ENCODE results near the gene CCDC174.

GRCh38 chr3:14676881-14677280 is 25.3 kb downstream of the CCDC174 start:
- TF ChIP-seq, protein P1, sequence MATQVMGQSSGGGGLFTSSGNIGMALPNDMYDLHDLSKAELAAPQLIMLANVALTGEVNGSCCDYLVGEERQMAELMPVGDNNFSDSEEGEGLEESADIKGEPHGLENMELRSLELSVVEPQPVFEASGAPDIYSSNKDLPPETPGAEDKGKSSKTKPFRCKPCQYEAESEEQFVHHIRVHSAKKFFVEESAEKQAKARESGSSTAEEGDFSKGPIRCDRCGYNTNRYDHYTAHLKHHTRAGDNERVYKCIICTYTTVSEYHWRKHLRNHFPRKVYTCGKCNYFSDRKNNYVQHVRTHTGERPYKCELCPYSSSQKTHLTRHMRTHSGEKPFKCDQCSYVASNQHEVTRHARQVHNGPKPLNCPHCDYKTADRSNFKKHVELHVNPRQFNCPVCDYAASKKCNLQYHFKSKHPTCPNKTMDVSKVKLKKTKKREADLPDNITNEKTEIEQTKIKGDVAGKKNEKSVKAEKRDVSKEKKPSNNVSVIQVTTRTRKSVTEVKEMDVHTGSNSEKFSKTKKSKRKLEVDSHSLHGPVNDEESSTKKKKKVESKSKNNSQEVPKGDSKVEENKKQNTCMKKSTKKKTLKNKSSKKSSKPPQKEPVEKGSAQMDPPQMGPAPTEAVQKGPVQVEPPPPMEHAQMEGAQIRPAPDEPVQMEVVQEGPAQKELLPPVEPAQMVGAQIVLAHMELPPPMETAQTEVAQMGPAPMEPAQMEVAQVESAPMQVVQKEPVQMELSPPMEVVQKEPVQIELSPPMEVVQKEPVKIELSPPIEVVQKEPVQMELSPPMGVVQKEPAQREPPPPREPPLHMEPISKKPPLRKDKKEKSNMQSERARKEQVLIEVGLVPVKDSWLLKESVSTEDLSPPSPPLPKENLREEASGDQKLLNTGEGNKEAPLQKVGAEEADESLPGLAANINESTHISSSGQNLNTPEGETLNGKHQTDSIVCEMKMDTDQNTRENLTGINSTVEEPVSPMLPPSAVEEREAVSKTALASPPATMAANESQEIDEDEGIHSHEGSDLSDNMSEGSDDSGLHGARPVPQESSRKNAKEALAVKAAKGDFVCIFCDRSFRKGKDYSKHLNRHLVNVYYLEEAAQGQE (IDR thresholded peaks at IDR 0.05; ENCODE audit: insufficient read depth in 1 of 2, low read depth in 2 of 2, low read length in 2 of 2): no peak
- TF ChIP-seq TAF1 (IDR thresholded peaks at IDR 0.05; ENCODE audit: borderline replicate concordance, insufficient read depth, low read length): no peak
- TF ChIP-seq SIN3A (IDR thresholded peaks at IDR 0.05; ENCODE audit: borderline replicate concordance, insufficient read depth, low read length): no peak
